GM19043 (cell line): Measurements from ENCODE around the gene ZBTB46.
A peak's percentile ranks its signal among the peaks of the same experiment; 100 is the strongest.
"Not testable (repeated sequence)": the region's sequence is repeated elsewhere in the genome, so short reads cannot be mapped to it uniquely, and the experiment has no call there.

Source experiments
- ATAC-seq: cut with Tn5 transposase; IDR thresholded peaks from one replicate; pipeline ENCODE4 v1.9.1; 2021; ENCODE audit warnings: low read depth; ENCODE audit not compliant: unreplicated experiment

Gene ZBTB46

DNA sequence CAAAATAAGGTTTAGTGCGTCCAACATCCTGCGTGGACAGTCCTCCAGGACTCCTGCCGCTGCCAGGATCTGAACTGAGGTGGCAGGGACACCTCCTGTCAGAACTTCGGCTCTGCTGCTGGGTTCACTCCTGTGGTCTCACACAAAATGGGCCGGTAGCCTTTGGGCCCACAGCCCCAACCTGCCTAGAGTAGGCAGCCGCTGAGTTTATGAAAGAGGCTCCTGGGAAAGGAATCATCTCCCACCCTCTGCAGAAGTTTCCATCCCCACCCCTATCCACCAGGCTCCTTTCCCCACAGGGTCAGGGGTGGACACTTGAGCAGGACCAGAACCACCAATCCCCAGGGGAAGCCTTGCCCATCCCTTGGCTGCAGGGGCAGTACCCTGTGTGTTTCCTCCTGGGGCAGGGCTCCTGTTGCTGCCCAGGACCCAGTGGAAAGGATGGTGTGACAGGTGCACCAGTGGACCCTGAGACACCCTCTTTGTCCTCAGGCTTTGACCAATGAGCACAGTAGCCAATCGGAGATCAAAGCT, 28.2 kb upstream of the ZBTB46 start:
- no peak for ATAC-seq

GRCh38 chr20:63858393-63859165, 27.5 kb upstream of the ZBTB46 start:
- ATAC-seq = no peak

DNA sequence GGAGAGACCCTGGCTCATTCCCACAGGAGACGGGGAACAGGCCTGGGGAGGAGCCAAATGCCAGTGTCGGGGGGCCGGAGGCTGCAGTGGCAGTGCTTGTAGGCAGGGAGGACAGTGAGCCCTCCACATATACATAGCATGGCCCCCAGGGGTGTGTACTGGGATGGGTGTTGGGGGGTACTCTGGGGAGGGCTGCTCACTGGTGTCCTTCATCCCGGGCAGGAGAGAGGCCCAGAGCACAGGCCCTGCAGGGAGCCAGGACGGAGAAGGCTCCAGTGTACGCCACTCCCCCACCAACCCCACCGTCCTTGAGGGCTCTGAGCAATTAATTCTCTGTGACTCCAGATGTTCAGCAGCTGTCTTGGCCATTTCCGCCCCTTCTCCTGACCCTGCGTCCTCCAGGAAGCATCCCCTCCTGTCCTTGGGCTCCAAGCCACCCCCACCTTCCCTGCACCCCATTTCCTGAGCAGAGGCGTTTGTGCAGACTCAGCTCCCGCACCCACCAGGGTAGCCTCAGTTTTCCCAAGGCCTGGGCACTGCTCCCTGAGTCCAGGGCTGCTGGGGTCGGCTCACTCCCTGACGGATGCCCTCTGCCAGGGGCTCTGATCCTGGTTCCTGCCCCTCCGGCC, 26.8 kb upstream of the ZBTB46 start:
- ATAC-seq = no peak

DNA sequence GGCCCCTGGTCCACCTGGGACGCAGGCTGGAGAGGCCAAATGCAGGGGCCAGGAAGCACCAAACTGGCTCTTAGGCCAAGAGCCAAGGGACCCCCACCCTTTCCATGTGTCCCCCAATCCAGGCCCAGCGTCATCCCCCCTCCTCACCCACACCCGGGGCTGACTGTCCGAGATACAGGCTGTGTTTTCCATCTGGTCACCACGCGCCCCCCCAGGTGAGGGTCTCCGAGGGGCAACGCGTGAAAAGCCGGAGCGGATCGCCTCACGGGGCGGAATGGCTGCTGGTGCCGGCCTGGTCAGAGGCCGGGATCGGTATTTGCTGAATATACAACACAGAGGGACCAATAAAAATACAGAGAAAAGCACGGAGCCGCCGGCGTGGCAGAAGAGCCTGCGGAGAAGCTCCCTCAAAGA, 25.0 kb upstream of the ZBTB46 start:
- ATAC-seq = no peak

- no peak for ATAC-seq
These were observed 24.5 kb upstream of the ZBTB46 start for GRCh38 chr20:63855363-63856097.

DNA sequence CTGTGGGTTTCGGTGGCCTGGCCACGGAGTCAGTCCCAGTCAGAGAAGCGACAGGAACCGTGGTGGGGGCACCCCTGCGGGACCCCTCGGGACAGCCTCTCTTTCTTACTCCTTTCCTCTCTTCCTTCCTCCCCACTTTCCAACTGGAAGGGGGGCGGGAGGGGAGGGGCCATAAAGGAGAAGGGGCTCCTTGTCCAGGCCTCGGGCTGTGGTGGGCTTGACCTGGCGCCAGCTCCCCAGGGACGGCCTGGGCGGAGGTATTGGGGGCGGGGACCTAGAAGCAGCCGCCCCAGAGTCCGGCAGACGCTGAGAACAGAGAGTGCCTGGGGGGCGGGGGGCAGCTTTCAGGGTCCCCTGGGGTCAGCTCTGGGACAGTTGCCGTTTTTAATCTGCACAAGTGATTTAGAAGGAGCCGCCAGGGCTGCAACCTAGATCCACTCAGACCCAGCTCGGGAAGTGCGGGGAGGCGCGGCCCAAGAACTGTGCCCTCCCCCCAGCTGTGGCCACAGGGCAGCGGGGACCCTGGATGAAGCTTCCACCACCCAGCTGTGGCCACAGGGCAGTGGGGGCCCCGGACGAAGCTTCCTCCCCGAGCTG, 23.8 kb upstream of the ZBTB46 start:
- no peak for ATAC-seq

DNA sequence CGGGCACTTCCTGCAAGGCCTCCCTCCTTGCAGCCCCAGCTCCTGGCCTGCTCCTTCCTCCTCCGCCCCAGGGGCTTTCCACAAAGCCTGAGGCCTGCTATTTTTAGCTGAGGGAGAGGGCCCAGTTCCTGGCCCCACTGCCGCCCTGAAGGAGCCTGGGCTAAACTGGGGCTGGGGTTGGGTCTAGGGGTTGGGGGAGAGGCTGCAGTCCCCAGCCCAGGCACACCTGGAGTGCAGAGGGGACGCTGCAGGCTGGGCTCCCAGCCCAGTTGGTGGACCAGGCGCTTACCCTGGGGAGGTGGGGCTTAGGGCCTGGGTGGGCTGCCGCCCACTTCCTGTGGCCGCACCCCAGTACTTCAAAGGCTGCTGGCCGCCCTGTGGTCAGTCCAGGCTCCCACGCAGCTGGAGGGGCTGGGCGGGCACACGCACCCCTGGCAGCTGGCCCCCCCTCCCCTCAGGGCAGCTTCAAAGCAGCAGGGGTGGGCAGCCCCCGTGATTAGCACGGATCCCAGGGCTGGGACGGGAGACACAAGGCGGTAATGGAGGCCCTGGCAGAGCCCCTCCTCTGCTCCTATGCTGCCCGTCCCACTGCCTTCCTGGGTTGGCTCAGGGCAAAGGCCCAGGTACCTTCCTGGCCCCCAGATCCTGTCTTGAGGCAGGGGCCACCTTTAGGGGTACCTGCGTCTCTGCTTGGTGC, 23.2 kb upstream of the ZBTB46 start:
- no peak for ATAC-seq

GRCh38 chr20:63853733-63854068, 22.6 kb upstream of the ZBTB46 start:
- ATAC-seq = not testable (repeated sequence)

DNA sequence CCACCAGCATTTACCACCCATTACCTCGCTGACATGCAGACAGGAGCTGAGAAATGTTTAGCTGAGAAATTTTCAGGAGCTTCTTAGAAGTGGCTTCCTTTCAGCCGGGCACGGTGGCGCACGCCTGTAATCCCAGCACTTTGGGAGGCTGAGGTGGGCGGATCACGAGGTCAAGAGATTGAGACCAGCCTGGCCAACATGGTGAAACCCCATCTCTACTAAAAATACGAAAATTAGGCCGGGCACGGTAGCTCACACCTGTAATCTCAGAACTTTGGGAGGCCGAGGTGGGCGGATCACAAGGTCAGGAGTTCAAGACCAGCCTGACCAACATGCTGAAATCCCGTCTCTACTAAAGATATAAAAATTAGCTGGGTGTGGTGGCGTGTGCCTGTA, 20.5 kb upstream of the ZBTB46 start:
- ATAC-seq = not testable (repeated sequence)

- peak; percentile 76 for ATAC-seq
These were observed 19.9 kb upstream of the ZBTB46 start for GRCh38 chr20:63850689-63851547.

- ATAC-seq = no peak
These were observed 17.2 kb upstream of the ZBTB46 start for GRCh38 chr20:63848003-63848911.

DNA sequence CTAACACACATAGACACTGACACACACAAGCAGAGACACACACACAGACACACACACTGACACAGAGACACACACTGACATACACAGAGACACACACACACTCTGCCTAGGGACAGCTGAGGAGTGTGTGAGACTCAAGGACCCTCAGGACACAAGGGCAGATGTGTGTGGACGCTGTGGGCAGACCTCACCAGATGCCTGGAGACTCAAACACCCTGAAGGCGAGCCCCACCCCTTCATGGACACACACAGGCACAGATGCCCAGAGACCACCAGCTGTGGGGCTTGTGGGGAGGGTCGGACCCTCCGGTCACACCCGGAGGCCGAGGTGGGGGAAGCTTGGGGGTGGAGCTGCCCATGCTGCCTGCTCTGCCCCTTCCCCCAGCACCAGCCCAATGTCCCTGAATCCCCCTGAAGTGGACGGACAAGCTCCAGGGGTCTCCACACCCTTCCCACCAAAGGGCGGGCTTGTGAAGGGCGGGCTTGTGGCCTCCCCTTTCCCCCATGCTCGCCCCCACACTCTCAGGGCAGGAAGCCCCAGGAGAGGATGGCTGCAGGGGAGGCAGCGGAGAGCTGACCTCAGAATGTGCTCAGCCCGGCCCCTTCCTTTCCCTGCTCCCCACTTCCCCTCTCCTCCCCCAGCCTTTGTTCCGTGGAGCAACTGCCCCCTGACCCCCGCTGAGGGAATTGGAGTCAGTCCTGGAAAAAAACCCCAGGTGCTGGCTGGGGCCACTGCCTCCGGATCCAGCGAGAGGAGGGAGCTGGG, 16.4 kb upstream of the ZBTB46 start:
- ATAC-seq = no peak

DNA sequence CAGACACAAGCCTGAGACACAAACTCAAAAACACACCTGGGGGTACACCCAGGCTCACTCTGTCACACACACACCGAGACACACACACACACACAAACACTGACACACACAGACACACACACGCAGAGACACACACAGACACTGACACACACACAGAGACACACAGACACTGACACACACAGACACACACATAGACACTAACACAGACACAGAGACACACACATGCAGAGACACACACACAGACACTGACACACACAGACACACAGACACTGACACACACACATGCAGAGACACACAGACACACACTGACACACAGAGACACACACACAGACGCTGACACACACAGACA, 15.8 kb upstream of the ZBTB46 start:
- ATAC-seq = no peak

DNA sequence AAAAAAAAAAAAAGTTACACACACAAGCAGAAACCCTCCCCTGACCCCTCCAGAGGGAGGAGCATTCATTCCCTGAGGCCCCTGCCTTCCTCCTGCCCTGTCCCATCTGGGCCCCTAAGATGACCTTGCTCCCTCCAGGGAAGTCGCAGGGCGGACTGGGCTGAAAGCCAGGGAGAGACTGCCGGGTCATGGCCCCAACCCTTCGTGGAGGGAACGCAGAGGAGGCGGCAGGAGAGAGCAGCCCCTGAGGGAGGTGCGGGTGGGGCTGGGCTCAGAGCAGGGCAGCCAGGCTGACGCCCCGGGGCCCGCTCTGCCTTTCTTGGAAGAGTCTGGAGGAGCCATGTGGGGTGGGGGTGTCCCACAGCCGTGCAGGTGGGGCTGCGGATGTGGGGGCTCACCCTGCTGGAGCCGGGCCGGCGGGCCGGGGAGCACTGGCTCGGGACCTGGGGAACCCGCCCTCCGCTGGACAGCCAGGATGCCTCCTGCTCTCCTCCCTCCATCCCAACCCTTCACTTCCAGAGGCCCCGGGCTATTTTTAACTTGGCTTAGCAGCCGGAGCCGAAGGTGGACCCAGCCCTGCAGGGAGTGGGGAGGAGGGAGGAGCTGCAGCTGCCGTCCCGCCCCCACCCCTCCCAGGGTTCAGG, 15.2 kb upstream of the ZBTB46 start:
- ATAC-seq = no peak

- ATAC-seq = no peak
These were observed 13.5 kb upstream of the ZBTB46 start for GRCh38 chr20:63844511-63844991.

DNA sequence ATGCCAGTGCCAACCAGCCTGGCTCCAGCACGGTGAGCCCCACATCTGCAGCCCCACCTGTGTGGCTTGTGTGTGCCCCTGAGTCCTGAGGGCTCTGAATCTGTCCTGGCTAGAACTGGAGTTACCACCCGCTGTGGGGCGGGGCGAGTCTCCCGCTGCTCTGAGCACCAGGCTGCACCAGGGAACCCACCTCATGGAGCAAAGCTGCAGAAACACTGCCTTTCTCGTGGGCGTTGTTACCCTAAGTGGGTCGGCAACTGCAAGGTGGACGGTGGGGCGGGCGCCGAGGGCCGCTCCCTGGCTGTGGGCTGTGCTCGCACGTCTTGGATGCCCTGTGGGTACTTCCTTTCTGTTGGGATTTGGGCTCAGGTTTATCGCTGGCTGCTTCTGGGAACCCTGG, 12.7 kb upstream of the ZBTB46 start:
- ATAC-seq = no peak

GRCh38 chr20:63843222-63843621, 12.2 kb upstream of the ZBTB46 start:
- ATAC-seq = no peak
